Mononuclear cell (primary cell): ENCODE data around the gene RCAN2. TPM values are rescaled to one million over a fixed set of nuclear protein-coding genes. Genes with fewer than 3 reads are reported as not detected.
A peak's percentile ranks its signal among the peaks of the same experiment; 100 is the strongest.

Experiments
- H3K27me3 ChIP-seq: 2 replicates; pipeline ENCODE4 v1.6.0; 2011; ENCODE audit warnings: low read length, control low read depth; ENCODE audit not compliant: insufficient read depth
- H3K4me1 ChIP-seq: 2 replicates; pipeline ENCODE4 v1.5.1; 2011; ENCODE audit warnings: mild to moderate bottlenecking, low read length, control low read depth; ENCODE audit not compliant: insufficient read depth
- H3K4me3 ChIP-seq: 2 replicates; pipeline ENCODE4 v1.5.1; 2011; ENCODE audit warnings: mild to moderate bottlenecking, low read length, moderate library complexity
- H3K9me3 ChIP-seq: 2 replicates; pipeline ENCODE4 v1.5.1; 2011; ENCODE audit warnings: low read depth, mild to moderate bottlenecking, control low read depth, low read length
- total RNA-seq: library from RNA; depleted of rRNA; stranded (reverse); fragments of >200 nt; gene quantifications from one replicate; pipeline ENCODE4 v1.2.3, GENCODE V29; 2012

RCAN2 gene
- total RNA-seq, 1 donor: not detected

GRCh38 chr6:46505693-46506512 lies 14.7 kb upstream of the RCAN2 start:
- Histone ChIP-seq H3K4me1 (no peaks in the 10 kb centered on the region), H3K27me3 (no peaks in the 10 kb centered on the region), H3K9me3 (no peaks in the 10 kb centered on the region), H3K4me3 (no peak overlapping the region)

DNA sequence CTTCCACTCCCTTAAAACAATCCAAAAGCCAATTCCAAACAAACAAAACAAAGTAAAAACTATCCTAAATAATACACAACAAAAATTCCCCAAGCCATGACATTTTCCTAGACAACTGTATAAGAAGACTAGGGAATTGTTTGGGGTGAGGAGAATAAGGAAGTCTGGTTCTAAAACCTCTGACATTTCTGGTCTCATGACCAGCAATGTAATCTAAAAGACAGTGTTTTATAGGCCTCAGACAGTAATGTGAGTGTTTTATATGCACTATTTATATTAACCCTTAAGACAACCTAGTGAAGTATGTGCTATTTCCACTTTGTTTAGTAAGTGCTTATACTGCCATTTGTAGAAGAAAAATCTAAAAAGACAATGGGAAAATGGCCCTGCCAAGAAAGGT lies 13.0 kb upstream of the RCAN2 start:
- no peak overlapping the region for H3K4me3 ChIP-seq
- peaks cover 3% of the 10 kb centered on the region for H3K27me3 ChIP-seq
- H3K9me3 ChIP-seq: no peaks in the 10 kb centered on the region
- H3K4me1 ChIP-seq: no peaks in the 10 kb centered on the region

DNA sequence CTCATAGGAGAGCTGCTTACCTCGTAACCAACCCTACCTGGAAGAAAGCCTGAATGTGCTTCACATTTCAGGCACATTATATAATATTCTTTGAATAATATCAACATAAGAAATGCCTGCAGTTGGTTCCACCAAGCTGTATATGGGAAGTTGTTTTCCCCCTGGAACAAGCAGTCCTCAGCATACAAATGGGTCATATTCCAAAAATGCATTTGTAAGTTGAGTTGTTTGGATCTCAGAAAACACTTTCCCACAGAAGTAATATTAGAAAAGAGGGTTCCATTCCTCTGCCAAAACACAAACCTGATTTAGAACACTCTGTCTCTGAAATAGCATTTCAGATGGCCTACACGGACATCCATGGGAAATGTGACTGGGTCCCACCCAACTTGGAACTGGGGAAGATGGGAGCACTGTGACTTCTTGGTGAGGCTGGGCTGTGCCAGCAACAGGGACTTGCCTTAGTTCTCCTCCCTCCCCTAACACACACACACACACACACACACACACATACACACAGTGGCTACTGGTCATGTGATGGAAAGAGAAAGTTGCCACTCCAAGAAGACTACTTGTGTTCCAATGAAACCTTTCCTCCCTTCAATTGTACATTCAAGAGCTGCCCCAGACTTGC lies 11.4 kb upstream of the RCAN2 start:
- peaks cover 3% of the 10 kb centered on the region for H3K27me3 ChIP-seq
- H3K9me3 ChIP-seq: no peaks in the 10 kb centered on the region
- no peaks in the 10 kb centered on the region for H3K4me1 ChIP-seq
- no peak overlapping the region for H3K4me3 ChIP-seq

GRCh38 chr6:46501136-46502089 lies 10.2 kb upstream of the RCAN2 start:
- Histone ChIP-seq H3K27me3 (peaks cover 5% of the 10 kb centered on the region), H3K4me1 (no peaks in the 10 kb centered on the region), H3K9me3 (no peaks in the 10 kb centered on the region), H3K4me3 (no peak overlapping the region)

GRCh38 chr6:46500382-46500781 lies 9.1 kb upstream of the RCAN2 start:
- Histone ChIP-seq H3K27me3 (peaks cover 8% of the 10 kb centered on the region), H3K4me3 (no peak overlapping the region)

DNA sequence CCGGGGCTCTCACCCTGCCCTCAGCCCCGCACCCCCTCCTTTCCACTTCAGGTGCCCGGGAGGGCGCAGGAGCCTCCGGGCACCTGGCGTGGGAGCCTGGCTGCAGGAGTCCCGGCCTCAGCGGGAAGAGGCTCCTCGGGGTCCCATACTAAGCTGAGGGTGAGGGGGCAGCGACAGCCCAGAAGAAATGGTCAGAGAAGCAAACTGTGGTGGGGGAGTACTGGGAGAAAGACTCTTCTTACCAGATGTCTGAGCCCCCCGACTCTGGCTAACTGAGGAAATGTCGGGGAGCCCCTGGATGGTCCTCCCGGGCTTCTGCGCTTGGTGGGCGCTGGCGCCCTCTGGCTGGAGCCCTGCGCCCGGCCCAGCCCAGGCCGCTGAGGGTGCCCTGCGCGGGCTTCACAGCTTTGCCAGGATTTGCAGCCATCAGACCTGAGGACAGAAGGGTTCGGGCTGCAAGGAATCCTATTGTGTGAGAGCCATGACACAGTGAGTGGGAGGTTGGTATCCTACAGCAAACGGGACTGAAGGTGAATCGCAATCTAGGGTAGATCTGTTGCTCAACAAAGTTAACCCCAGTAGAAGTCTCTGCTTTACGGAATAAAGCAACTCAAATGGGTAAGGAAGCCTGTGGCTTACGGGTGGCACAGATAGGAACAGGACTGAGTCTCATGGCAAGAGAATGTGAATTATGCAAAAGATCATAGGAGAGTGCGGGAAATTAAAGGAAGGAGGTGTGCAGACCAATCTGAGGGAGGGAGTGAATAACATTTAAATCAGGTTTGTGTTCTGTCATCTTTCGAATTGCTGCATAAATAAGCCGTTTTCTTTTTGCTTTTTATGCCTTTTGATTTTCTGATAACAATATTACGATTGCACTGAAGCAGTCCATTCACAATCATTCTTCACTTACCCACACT lies 639 bp upstream of the RCAN2 start:
- Histone ChIP-seq H3K9me3 (no peaks in the 10 kb centered on the region), H3K27me3 (peaks cover 65% of the 10 kb centered on the region), H3K4me3 (peak overlapping the region; percentile 32), H3K4me1 (peaks cover 5% of the 10 kb centered on the region)

More at GRCh38 chr6:46500382-46500781, 9.1 kb upstream of the RCAN2 start:
- Histone ChIP-seq H3K4me1 (no peaks in the 10 kb centered on the region), H3K9me3 (no peaks in the 10 kb centered on the region)

- Histone ChIP-seq H3K27me3 (peaks cover 69% of the 10 kb centered on the region), H3K4me3 (no peak overlapping the region), H3K4me1 (peaks cover 5% of the 10 kb centered on the region), H3K9me3 (no peaks in the 10 kb centered on the region)
These were observed 636 bp downstream of the RCAN2 start for GRCh38 chr6:46490425-46491200.

DNA sequence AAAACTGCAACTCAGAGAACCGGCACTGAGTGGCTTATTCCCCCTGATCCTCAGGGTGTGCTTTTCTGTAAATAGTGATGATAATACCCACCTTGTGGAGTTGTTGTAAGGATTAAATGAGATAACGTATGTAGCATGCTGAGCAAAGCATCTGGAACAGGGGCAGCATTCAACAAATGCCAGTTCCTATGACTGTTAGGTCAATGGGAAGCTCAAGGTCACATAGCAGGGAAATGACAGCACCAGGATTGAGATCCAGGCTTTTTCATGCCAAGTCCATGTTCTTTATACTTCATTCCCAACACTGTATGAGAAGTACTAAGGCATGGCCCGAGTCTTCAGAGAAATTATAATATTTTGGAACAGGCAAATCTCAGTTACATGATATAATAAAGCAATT lies 5.1 kb downstream of the RCAN2 start:
- Histone ChIP-seq H3K4me3 (no peak overlapping the region), H3K27me3 (peaks cover 51% of the 10 kb centered on the region), H3K4me1 (no peaks in the 10 kb centered on the region), H3K9me3 (no peaks in the 10 kb centered on the region)

GRCh38 chr6:46484081-46484820 lies 7.0 kb downstream of the RCAN2 start:
- Histone ChIP-seq H3K4me1 (no peaks in the 10 kb centered on the region), H3K9me3 (no peaks in the 10 kb centered on the region), H3K4me3 (no peak overlapping the region), H3K27me3 (peaks cover 36% of the 10 kb centered on the region)

- H3K4me3 ChIP-seq: no peak overlapping the region
- H3K27me3 ChIP-seq: peaks cover 3% of the 10 kb centered on the region
- no peaks in the 10 kb centered on the region for H3K4me1 ChIP-seq
- H3K9me3 ChIP-seq: no peaks in the 10 kb centered on the region
These were observed 14.9 kb downstream of the RCAN2 start for GRCh38 chr6:46476301-46476700.

GRCh38 chr6:46473881-46474280 lies 17.4 kb downstream of the RCAN2 start:
- Histone ChIP-seq H3K4me3 (no peak overlapping the region), H3K27me3 (peaks cover 3% of the 10 kb centered on the region), H3K9me3 (no peaks in the 10 kb centered on the region), H3K4me1 (no peaks in the 10 kb centered on the region)

DNA sequence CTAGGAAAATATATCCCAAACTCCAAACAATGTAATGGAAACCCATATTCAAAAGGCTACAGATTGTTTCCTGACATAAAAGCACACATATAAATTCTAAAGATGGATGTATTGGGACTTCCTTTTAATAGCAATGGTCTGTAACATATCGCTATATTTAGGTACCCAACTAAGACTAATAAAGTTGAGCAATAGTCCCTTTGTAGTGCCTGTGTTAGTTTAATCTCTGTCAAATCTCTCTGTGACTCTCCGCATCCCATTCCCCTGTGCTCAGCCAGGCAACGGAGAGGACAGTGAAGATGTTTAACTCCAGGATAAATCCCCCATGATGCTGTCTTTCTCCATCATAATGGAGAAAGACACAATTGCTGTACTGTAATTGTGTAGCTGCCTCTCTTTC lies 19.0 kb downstream of the RCAN2 start:
- Histone ChIP-seq H3K4me1 (no peaks in the 10 kb centered on the region), H3K27me3 (peaks cover 3% of the 10 kb centered on the region), H3K4me3 (no peak overlapping the region), H3K9me3 (no peaks in the 10 kb centered on the region)

DNA sequence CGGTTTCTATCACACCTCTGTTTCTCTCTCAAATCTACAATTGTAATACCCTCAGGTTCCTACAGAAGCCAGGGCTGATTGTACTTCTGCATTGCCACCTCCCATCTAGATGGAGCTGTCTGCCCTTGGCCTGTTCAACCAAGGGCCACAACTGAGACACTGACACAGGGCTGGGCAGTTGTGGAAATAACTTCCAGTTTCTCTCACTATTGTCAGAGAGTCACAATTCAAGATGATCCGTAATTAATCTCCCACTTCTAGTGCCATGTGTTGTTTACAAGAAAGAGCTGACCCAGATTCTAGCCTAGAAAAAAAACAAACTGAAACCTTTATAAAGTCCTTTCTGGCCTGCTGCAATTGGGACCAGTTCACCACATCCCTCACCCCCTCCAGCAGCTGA lies 22.2 kb downstream of the RCAN2 start:
- Histone ChIP-seq H3K4me3 (no peak overlapping the region), H3K4me1 (no peaks in the 10 kb centered on the region), H3K9me3 (no peaks in the 10 kb centered on the region), H3K27me3 (no peaks in the 10 kb centered on the region)
